ENCODE measurements around the gene FAM47A. TPM values are rescaled to one million over a fixed set of nuclear protein-coding genes. Genes with fewer than 3 reads are reported as not detected.

Gene FAM47A
- total RNA-seq, result not detected

GRCh38 chrX:34132028-34132427 is at the start of gene FAM47A:
TSS of gene FAM47A (minus strand) at chrX:34132314. CDS start at chrX:34132278, 36 bp downstream.
- ChIA-PET CTCF (no interaction called here), POLR2A (no interaction called here)

GRCh38 chrX:34147345-34147744 is 15.2 kb upstream of the FAM47A start:
- ChIA-PET POLR2A (no interaction called here), CTCF (no interaction called here)

DNA sequence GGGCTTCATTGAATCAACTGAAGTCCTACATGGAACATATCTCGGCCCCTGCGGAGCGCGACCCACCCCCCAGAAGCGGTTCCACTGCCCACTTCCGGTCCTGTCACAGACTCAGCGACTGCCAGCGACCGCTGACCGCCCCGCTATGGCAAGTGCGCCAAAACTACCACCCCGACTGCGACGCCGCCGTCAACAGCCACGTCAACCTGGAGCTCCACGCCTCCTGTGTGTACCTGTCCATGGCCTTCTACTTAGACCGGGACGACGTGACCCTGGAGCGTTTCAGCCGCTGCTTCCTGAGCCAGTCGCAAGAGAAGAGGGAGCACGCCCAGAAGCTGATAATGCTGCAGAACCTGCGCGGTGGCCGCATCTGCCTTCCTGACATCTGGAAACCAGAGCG is 14.8 kb upstream of the FAM47A start:
- POLR2A ChIA-PET, result no interaction called here
- CTCF ChIA-PET, result no interaction called here

DNA sequence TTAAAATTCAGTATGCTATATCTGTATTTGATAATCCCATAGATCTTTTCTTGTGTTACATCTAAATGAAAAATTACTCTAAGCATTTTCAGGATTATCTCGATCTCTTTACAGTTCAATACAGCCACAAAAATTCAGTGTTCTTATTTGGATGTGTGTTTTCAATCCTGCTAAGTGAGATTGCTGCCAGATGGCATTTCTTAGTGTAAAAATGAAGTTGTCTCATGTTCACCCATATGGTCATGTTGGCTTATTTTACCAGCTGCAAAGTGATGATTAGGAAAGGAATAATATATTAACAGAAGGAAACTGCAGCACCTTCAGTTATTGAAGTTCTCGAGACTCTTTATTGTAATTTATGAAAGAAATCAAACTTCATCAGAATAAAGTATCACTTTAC is 12.1 kb upstream of the FAM47A start:
- POLR2A ChIA-PET, result no interaction called here
- CTCF ChIA-PET, result no interaction called here

GRCh38 chrX:34140816-34141215 is 8.7 kb upstream of the FAM47A start:
- ChIA-PET CTCF (no interaction called here), POLR2A (no interaction called here)

GRCh38 chrX:34130980-34131744 is 952 bp downstream of the FAM47A start:
- CTCF ChIA-PET, result interaction anchor here (0.6 kb wide), 1 partner anchor 12 kb away, joined by 3 read pairs; no protein-coding TSS in a partner anchor

GRCh38 chrX:34130501-34130900 is 1.6 kb downstream of the FAM47A start:
- ChIA-PET POLR2A (no interaction called here), CTCF (no interaction called here)

More at GRCh38 chrX:34130980-34131744, 952 bp downstream of the FAM47A start:
- POLR2A ChIA-PET, result no interaction called here

DNA sequence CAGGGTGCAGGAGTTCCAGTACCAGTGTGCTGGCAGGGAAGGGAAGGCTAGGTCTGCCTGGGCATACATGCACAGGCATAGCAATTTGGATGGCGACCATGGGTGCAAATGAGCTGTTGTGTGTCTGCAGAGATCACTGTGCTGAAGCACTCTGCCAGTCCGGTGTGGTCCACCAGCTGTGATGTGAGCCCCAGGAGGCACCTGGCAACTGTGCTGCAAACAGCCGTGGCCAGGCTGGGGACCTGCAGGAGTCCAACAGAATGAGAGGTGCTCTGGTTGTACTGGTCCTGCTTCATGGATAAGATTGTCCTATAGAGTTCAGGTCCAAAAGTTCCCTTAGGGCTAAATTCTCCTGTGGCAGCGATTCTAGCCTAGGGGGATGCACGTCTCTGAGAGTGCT is 6.1 kb downstream of the FAM47A start:
- POLR2A ChIA-PET, result no interaction called here
- CTCF ChIA-PET, result no interaction called here

- ChIA-PET POLR2A (no interaction called here), CTCF (interaction anchor here (0.7 kb wide), 1 partner anchor 12 kb away, joined by 3 read pairs; no protein-coding TSS in a partner anchor)
Observed at GRCh38 chrX:34119122-34119521, 13.0 kb downstream of the FAM47A start.

GRCh38 chrX:34112459-34112858 is 19.7 kb downstream of the FAM47A start:
- ChIA-PET CTCF (no interaction called here), POLR2A (no interaction called here)
